Vagina (tissue), 2 donors: Measurements from ENCODE around the gene POLA1.

Source experiments
- POLR2A ChIP-seq, 2 donors: fragments of 450-650 bp; IDR thresholded peaks; one replicate each; pipeline ENCODE4 v1.6.1; 2017; ENCODE audit warnings: antibody characterized with exemption in 2 of 2, mild to moderate bottlenecking in 2 of 2, moderate library complexity in 2 of 2
- TF ChIP-seq, protein P1 (sequence below), 3 experiments: fragments of 450-650 bp in 2 of 3; fragments of 200-600 bp in 1 of 3; sonication (generic) in 1 of 3; IDR thresholded peaks; one replicate each; pipeline ENCODE4 v1.5.1; 2017 to 2019; ENCODE audit warnings: antibody characterized with exemption in 3 of 3, mild to moderate bottlenecking in 2 of 3, moderate library complexity in 2 of 3

DNA sequence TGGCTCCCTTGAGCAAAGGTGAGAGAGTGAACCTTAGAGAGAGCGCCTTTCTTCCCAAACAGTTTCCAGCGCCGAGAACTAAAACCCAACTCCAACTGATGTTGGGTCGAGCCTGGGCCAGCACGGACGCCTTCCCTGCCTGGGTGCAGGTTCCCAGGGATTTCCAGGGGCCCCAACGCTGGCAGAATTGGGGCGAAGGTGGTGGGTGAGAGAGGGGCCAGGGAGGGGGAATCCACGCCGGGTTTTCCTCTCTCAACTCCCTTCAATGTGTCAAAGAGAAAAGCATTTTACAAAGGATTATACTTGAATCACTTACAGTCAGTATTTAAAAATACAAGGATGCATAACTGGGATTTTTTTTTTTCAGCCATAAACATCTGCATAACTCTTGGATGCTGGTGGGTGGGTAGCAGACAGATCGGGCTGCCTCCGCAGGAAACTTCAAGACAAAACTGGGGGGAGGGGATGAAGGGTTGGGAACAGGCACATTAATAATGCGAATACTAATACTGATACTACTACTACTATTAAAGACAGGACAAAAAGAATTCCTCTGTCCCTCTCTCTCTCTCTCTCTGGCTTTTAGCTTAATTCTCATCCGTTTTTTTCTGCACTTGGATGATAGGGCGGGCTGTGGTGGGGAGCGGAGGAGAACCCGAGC is 323.4 kb downstream of the POLA1 start:
- TF ChIP-seq, protein P1, sequence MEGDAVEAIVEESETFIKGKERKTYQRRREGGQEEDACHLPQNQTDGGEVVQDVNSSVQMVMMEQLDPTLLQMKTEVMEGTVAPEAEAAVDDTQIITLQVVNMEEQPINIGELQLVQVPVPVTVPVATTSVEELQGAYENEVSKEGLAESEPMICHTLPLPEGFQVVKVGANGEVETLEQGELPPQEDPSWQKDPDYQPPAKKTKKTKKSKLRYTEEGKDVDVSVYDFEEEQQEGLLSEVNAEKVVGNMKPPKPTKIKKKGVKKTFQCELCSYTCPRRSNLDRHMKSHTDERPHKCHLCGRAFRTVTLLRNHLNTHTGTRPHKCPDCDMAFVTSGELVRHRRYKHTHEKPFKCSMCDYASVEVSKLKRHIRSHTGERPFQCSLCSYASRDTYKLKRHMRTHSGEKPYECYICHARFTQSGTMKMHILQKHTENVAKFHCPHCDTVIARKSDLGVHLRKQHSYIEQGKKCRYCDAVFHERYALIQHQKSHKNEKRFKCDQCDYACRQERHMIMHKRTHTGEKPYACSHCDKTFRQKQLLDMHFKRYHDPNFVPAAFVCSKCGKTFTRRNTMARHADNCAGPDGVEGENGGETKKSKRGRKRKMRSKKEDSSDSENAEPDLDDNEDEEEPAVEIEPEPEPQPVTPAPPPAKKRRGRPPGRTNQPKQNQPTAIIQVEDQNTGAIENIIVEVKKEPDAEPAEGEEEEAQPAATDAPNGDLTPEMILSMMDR (IDR thresholded peaks at IDR 0.05): no peak
- TF ChIP-seq POLR2A (IDR thresholded peaks at IDR 0.05): no peak
